IMR-90 (cell line): ENCODE results near the gene SLC25A24. TPM values are rescaled to one million over a fixed set of nuclear protein-coding genes. Genes with fewer than 3 reads are reported as not detected.

Source experiments
- ATAC-seq: fragments of 200-7000 bp; cut with Tn5 transposase; 2 replicates; pipeline ENCODE4 v1.9.1; 2020; ENCODE audit warnings: low read depth, mild to moderate bottlenecking, moderate library complexity
- BruUV-seq: library from RNA; stranded (reverse); fragments of 400-500 nt; replicated peaks from 2 replicates; lab custom pipeline; 2021; lab: Mats Ljungman, UMichigan
- CTCF ChIA-PET: fragments of 300-600 bp; formaldehyde crosslinking; extraction: SDS; loops from one replicate; lab custom pipeline; 2021; ENCODE audit warnings: antibody characterized with exemption; lab: Yijun Ruan, JAX
- POLR2A ChIA-PET: fragments of 300-600 bp; sonication (Branson Sonifier 250); formaldehyde crosslinking; loops from one replicate; lab custom pipeline; 2022; ENCODE audit warnings: antibody characterized with exemption; ENCODE audit not compliant: unreplicated experiment; lab: Charles Lee
- DNase-seq: peaks from one replicate; pipeline ENCODE4 v3.0.0; 2013
- H2AFZ ChIP-seq: replicated peaks from 2 replicates; pipeline ENCODE3; 2013; ENCODE audit warnings: low read length, mild to moderate bottlenecking; ENCODE audit not compliant: poor library complexity
- H2AK5ac ChIP-seq: 2 replicates; pipeline ENCODE4 v1.6.1; 2013; ENCODE audit warnings: low read depth, low read length, inconsistent platforms
- H2AK9ac ChIP-seq: replicated peaks from 2 replicates; pipeline ENCODE3; 2013; ENCODE audit warnings: mild to moderate bottlenecking, low read depth, low read length, moderate library complexity; ENCODE audit not compliant: poor library complexity
- H2BK120ac ChIP-seq: 2 replicates; pipeline ENCODE4 v1.6.1; 2013; ENCODE audit warnings: low read depth, low read length, inconsistent platforms
- H2BK15ac ChIP-seq: 3 replicates; pipeline ENCODE4 v1.6.1; 2013; ENCODE audit warnings: low read depth, low read length, inconsistent platforms
- H2BK20ac ChIP-seq: 2 replicates; pipeline ENCODE4 v1.6.1; 2013; ENCODE audit warnings: low read depth, mild to moderate bottlenecking, inconsistent platforms, low read length, moderate library complexity
- H2BK5ac ChIP-seq: 2 replicates; pipeline ENCODE4 v1.6.1; 2013; ENCODE audit warnings: mild to moderate bottlenecking, low read depth, low read length, inconsistent platforms; ENCODE audit not compliant: poor library complexity, severe bottlenecking
- H3K14ac ChIP-seq: replicated peaks from 2 replicates; pipeline ENCODE4 v1.6.1; 2013; ENCODE audit warnings: low read depth, low read length, inconsistent platforms
- H3K18ac ChIP-seq: 2 replicates; pipeline ENCODE4 v1.6.1; 2013; ENCODE audit warnings: low read depth, low read length, control low read depth
- H3K23ac ChIP-seq: 2 replicates; pipeline ENCODE4 v1.6.1; 2013; ENCODE audit warnings: low read depth, low read length, inconsistent platforms
- H3K27ac ChIP-seq: 2 replicates; pipeline ENCODE4 v1.5.1; 2013; ENCODE audit warnings: mild to moderate bottlenecking, control low read depth, low read length; ENCODE audit not compliant: insufficient read depth
- H3K27me3 ChIP-seq: 2 replicates; pipeline ENCODE4 v1.6.1; 2013; ENCODE audit warnings: low read length; ENCODE audit not compliant: control insufficient read depth, insufficient read depth
- H3K36me3 ChIP-seq: 2 replicates; pipeline ENCODE4 v1.6.1; 2013; ENCODE audit warnings: low read length, mixed read lengths; ENCODE audit not compliant: control insufficient read depth, insufficient read depth
- H3K4ac ChIP-seq: 2 replicates; pipeline ENCODE4 v1.6.1; 2013; ENCODE audit warnings: low read depth, low read length, inconsistent platforms
- H3K4me1 ChIP-seq: 2 replicates; pipeline ENCODE4 v1.6.1; 2013; ENCODE audit warnings: low read length, mixed read lengths; ENCODE audit not compliant: control insufficient read depth, insufficient read depth
- H3K4me2 ChIP-seq: 2 replicates; pipeline ENCODE4 v1.6.1; 2013; ENCODE audit warnings: low read depth, mild to moderate bottlenecking, control low read depth, low read length, moderate library complexity
- H3K4me3 ChIP-seq: 2 replicates; pipeline ENCODE4 v1.5.1; 2013; ENCODE audit warnings: low read depth, mild to moderate bottlenecking, control low read depth, low read length, moderate library complexity; ENCODE audit not compliant: insufficient read depth
- H3K56ac ChIP-seq: 2 replicates; pipeline ENCODE4 v1.6.1; 2013; ENCODE audit warnings: low read length, inconsistent platforms; ENCODE audit not compliant: insufficient read depth; ENCODE audit errors: extremely low read depth
- H3K79me1 ChIP-seq, 2 experiments: 2 replicates each; pipeline ENCODE4 v1.6.1; 2013; ENCODE audit warnings: low read length in 2 of 2, inconsistent platforms in 1 of 2, low read depth in 1 of 2
- H3K9ac ChIP-seq: 2 replicates; pipeline ENCODE4 v1.6.1; 2013; ENCODE audit warnings: low read depth, low read length, control low read depth
- H3K9me1 ChIP-seq: 2 replicates; pipeline ENCODE4 v1.6.1; 2013; ENCODE audit warnings: low read length, inconsistent platforms; ENCODE audit not compliant: insufficient read depth
- H3K9me3 ChIP-seq: 2 replicates; pipeline ENCODE4 v1.6.1; 2013; ENCODE audit warnings: low read length; ENCODE audit not compliant: control insufficient read depth, insufficient read depth
- H4K20me1 ChIP-seq: 2 replicates; pipeline ENCODE4 v1.6.1; 2013; ENCODE audit warnings: low read length, inconsistent platforms; ENCODE audit not compliant: insufficient read depth
- H4K5ac ChIP-seq: 2 replicates; pipeline ENCODE4 v1.6.1; 2013; ENCODE audit warnings: mild to moderate bottlenecking, low read depth, low read length, control low read depth
- H4K8ac ChIP-seq, 2 experiments: 2 replicates each; pipeline ENCODE4 v1.6.1; 2013; ENCODE audit warnings: low read depth in 2 of 2, low read length in 2 of 2, control low read depth in 1 of 2, inconsistent platforms in 1 of 2
- H4K91ac ChIP-seq: 2 replicates; pipeline ENCODE4 v1.6.1; 2013; ENCODE audit warnings: low read depth, low read length, inconsistent platforms; ENCODE audit not compliant: insufficient read depth
- CEBPB ChIP-seq: IDR thresholded peaks from 2 replicates; pipeline ENCODE4 v1.6.1; 2012; ENCODE audit warnings: low read depth, low read length, improper control_type of control experiment
- CHD1 ChIP-seq: IDR thresholded peaks from 2 replicates; pipeline ENCODE4 v1.6.1; 2012; ENCODE audit warnings: low read depth, low read length, improper control_type of control experiment
- CTCF ChIP-seq: conservative IDR thresholded peaks from 2 replicates; pipeline ENCODE4 v1.5.1; 2012; ENCODE audit warnings: mild to moderate bottlenecking, low read depth, low read length, improper control_type of control experiment
- FOS ChIP-seq: fragments of 150-350 bp; IDR thresholded peaks from 2 replicates; pipeline ENCODE4 v1.6.1; 2016; ENCODE audit warnings: low read depth, low read length
- MAZ ChIP-seq: IDR thresholded peaks from 2 replicates; pipeline ENCODE4 v1.6.1; 2012; ENCODE audit warnings: low read depth, mild to moderate bottlenecking, low read length, improper control_type of control experiment, moderate library complexity, borderline replicate concordance
- MXI1 ChIP-seq: IDR thresholded peaks from 2 replicates; pipeline ENCODE4 v1.6.1; 2012; ENCODE audit warnings: low read depth, mild to moderate bottlenecking, low read length, moderate library complexity, borderline replicate concordance
- NFE2L2 ChIP-seq: fragments of 150-350 bp; IDR thresholded peaks from 2 replicates; pipeline ENCODE4 v1.6.1; 2016; ENCODE audit warnings: low read depth, mild to moderate bottlenecking, low read length
- POLR2A ChIP-seq: IDR thresholded peaks from 2 replicates; pipeline ENCODE4 v1.6.1; 2012; ENCODE audit warnings: mild to moderate bottlenecking, low read depth, low read length
- RCOR1 ChIP-seq: IDR thresholded peaks from 2 replicates; pipeline ENCODE4 v1.6.1; 2012; ENCODE audit warnings: mild to moderate bottlenecking, low read length, improper control_type of control experiment; ENCODE audit not compliant: insufficient replicate concordance
- SMC3 ChIP-seq: fragments of 150-350 bp; IDR thresholded peaks from 2 replicates; pipeline ENCODE4 v1.6.1; 2016; ENCODE audit warnings: low read depth, mild to moderate bottlenecking, antibody characterized with exemption, low read length, moderate library complexity
- USF2 ChIP-seq: fragments of 150-350 bp; IDR thresholded peaks from 2 replicates; pipeline ENCODE4 v1.6.1; 2017; ENCODE audit warnings: mild to moderate bottlenecking, antibody characterized with exemption, low read length, low read depth
- WGBS, 2 experiments: methylation state at CpG; one replicate each; pipeline versions ENCODE4 v1.1.5 to v1.1.7; 2013; ENCODE audit warnings: missing lambda C conversion rate in 2 of 2; ENCODE audit not compliant: insufficient read length in 1 of 2; ENCODE audit errors: extremely low coverage in 2 of 2; 5-methylcytosine and 5-hydroxymethylcytosine counted together
- dilution Hi-C: fragments of 300-500 bp; cut with HindIII; formaldehyde crosslinking; loops from one replicate; pipeline ENCODE4 v1.14.3; 2018; ENCODE audit warnings: low sequenced_read_pairs; ENCODE audit not compliant: unreplicated experiment
- in situ Hi-C: fragments of 300-500 bp; cut with MboI; formaldehyde crosslinking; loops from 3 replicates; pipeline ENCODE4 v1.14.3; 2019; ENCODE audit warnings: low sequenced_read_pairs, inconsistent platforms, mixed read lengths
- intact Hi-C: fragments of 100-400 bp; cut with micrococcal nuclease; formaldehyde crosslinking; loops from 2 replicates; pipeline ENCODE4 v1.10.0; 2022
- polyA plus RNA-seq, 3 experiments: library from polyadenylated mRNA; depleted of rRNA; stranded (reverse); fragments of >200 nt; gene quantifications; 2 replicates each; pipeline ENCODE4 v1.2.3, GENCODE V29; 2012; ENCODE audit warnings: low replicate concordance in 1 of 3
- total RNA-seq: library from RNA; depleted of rRNA; stranded (reverse); fragments of >200 nt; gene quantifications from 2 replicates; pipeline ENCODE4 v1.2.3, GENCODE V29; 2012
- TF ChIP-seq, protein P1 (sequence below): fragments of 150-350 bp; IDR thresholded peaks from 2 replicates; pipeline ENCODE4 v1.6.1; 2016; ENCODE audit warnings: low read depth, mild to moderate bottlenecking, low read length, moderate library complexity, borderline replicate concordance

SLC25A24 gene
- total and polyA plus RNA-seq, 2 of the 4 experiments (the other 2 are of a cell fraction), result 19.4 to 20.4 TPM

- Histone ChIP-seq H2BK120ac (no peak overlapping the region), H4K91ac (no peak overlapping the region), H2AK9ac (peak overlapping the region; percentile 37), H3K23ac (no peak overlapping the region), H3K36me3 (no peaks in the 10 kb centered on the region), H2AK5ac (no peak overlapping the region), H3K14ac (no peak overlapping the region), H3K18ac (no peak overlapping the region), H4K5ac (no peak overlapping the region), H4K8ac (no peak overlapping the region), H2AFZ (no peak overlapping the region), H3K79me1 (no peaks in the 10 kb centered on the region), H3K9me3 (no peaks in the 10 kb centered on the region), H3K9me1 (peaks cover 5% of the 10 kb centered on the region), H2BK15ac (no peak overlapping the region), H2BK20ac (no peak overlapping the region), H3K27me3 (peaks cover 6% of the 10 kb centered on the region; the same call in 1 of the 2 replicates), H3K4me2 (no peak overlapping the region), H4K20me1 (peaks cover 6% of the 10 kb centered on the region), H3K4ac (no peak overlapping the region), H3K9ac (no peak overlapping the region), H3K4me3 (no peak overlapping the region), H3K4me1 (peaks cover 3% of the 10 kb centered on the region), H3K56ac (no peak overlapping the region), H2BK5ac (no peak overlapping the region), H3K27ac (no peak overlapping the region)
- in situ Hi-C loops, result loop anchor here (5.0 kb wide), 1 partner anchor 337 kb away; no protein-coding TSS in a partner anchor
- WGBS, 2 experiments, result no CpG with 5 or more reads among the region's 12 CpGs
- dilution Hi-C loops, result no loop called here
- no peak for DNase-seq
- TF ChIP-seq CEBPB (no peak), USF2 (no peak), RCOR1 (no peak), MXI1 (no peak), CHD1 (no peak), FOS (no peak), CTCF (no peak), NFE2L2 (no peak), SMC3 (no peak), POLR2A (no peak), MAZ (no peak)
- TF ChIP-seq, protein P1, sequence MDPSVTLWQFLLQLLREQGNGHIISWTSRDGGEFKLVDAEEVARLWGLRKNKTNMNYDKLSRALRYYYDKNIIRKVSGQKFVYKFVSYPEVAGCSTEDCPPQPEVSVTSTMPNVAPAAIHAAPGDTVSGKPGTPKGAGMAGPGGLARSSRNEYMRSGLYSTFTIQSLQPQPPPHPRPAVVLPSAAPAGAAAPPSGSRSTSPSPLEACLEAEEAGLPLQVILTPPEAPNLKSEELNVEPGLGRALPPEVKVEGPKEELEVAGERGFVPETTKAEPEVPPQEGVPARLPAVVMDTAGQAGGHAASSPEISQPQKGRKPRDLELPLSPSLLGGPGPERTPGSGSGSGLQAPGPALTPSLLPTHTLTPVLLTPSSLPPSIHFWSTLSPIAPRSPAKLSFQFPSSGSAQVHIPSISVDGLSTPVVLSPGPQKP, result no peak
- ChIA-PET POLR2A (no interaction called here), CTCF (interaction anchor here (0.6 to 4.9 kb wide), 6 partner anchors 14 to 347 kb away, joined by 3 to 92 read pairs (median 3); no protein-coding TSS in a partner anchor)
- intact Hi-C loops, result loop anchor here (1.0 kb wide), 1 partner anchor 342 kb away; no protein-coding TSS in a partner anchor
- BruUV-seq, result no TSS peak
- ATAC-seq, result no peak
These were observed 75.4 kb downstream of the SLC25A24 start for GRCh38 chr1:108124622-108125311.
